DOHH2 (cell line): ENCODE data around the gene PTGER3.

Experiments used
- EZH2phosphoT487 ChIP-seq: fragments of 200-600 bp; sonication (generic); IDR thresholded peaks from 2 replicates; pipeline ENCODE4 v1.6.1; 2017; ENCODE audit warnings: borderline replicate concordance, mild to moderate bottlenecking, antibody characterized with exemption, low read length, moderate library complexity, mixed read lengths
- TF ChIP-seq, protein P1 (sequence below): fragments of 200-600 bp; sonication (generic); IDR thresholded peaks from one replicate; pipeline ENCODE4 v1.5.1; 2014; ENCODE audit warnings: antibody characterized with exemption, mild to moderate bottlenecking, low read depth, low read length; ENCODE audit not compliant: poor library complexity, severe bottlenecking

GRCh38 chr1:70961374-70961975 lies 86.1 kb downstream of the PTGER3 start:
- TF ChIP-seq, protein P1, sequence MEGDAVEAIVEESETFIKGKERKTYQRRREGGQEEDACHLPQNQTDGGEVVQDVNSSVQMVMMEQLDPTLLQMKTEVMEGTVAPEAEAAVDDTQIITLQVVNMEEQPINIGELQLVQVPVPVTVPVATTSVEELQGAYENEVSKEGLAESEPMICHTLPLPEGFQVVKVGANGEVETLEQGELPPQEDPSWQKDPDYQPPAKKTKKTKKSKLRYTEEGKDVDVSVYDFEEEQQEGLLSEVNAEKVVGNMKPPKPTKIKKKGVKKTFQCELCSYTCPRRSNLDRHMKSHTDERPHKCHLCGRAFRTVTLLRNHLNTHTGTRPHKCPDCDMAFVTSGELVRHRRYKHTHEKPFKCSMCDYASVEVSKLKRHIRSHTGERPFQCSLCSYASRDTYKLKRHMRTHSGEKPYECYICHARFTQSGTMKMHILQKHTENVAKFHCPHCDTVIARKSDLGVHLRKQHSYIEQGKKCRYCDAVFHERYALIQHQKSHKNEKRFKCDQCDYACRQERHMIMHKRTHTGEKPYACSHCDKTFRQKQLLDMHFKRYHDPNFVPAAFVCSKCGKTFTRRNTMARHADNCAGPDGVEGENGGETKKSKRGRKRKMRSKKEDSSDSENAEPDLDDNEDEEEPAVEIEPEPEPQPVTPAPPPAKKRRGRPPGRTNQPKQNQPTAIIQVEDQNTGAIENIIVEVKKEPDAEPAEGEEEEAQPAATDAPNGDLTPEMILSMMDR = no peak
- TF ChIP-seq EZH2phosphoT487 = no peak
